KOPT-K1 (cell line): Measurements from ENCODE around the gene SLC16A4.

Experiments used
- H3K27ac ChIP-seq: fragments of 200-600 bp; sonication (generic); 2 replicates; pipeline ENCODE4 v1.5.1; 2016; ENCODE audit warnings: antibody characterized with exemption, mild to moderate bottlenecking, low read depth, low read length; ENCODE audit not compliant: poor library complexity, severe bottlenecking
- H3K36me3 ChIP-seq: fragments of 200-600 bp; sonication (generic); 2 replicates; pipeline ENCODE4 v1.5.1; 2017; ENCODE audit warnings: antibody characterized with exemption, mild to moderate bottlenecking, low read length, moderate library complexity; ENCODE audit not compliant: insufficient read depth
- H3K9me3 ChIP-seq: fragments of 200-600 bp; sonication (generic); 2 replicates; pipeline ENCODE4 v1.5.1; 2017; ENCODE audit warnings: antibody characterized with exemption, low read length, mild to moderate bottlenecking; ENCODE audit not compliant: insufficient read depth, poor library complexity, severe bottlenecking

The SLC16A4 gene

DNA sequence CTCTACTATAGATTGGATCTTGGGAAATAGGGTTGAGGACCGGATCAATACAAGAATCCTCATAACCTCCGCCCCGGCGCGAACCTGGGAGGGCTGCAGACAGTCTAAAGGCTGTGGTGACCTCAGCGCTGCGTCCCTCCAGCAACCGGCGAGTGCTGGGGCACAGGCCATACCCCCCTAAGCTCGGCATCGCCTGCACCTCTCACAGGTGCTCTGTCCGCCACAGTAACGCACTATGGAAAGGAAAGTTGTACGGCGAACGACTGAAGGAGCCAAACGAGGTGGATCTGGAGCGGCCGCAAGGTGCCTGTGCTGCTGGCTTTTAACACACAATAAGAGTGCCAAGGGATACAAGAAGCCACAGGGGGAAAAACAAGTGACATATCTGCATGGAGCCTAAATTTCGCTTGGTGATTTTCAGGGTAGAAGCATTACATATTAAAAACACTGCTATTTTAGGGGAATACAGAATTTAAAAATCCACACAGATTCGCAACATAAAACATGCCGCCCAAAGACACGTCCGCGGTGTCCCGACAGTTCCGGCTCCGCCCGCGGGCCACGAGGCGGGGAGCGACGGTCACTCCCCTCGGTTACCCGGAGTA is 53.0 kb downstream of the SLC16A4 start:
- H3K36me3 ChIP-seq = peaks cover 29% of the 10 kb centered on the region
- H3K27ac ChIP-seq = peak overlapping the region; percentile 96
- no peaks in the 10 kb centered on the region for H3K9me3 ChIP-seq

DNA sequence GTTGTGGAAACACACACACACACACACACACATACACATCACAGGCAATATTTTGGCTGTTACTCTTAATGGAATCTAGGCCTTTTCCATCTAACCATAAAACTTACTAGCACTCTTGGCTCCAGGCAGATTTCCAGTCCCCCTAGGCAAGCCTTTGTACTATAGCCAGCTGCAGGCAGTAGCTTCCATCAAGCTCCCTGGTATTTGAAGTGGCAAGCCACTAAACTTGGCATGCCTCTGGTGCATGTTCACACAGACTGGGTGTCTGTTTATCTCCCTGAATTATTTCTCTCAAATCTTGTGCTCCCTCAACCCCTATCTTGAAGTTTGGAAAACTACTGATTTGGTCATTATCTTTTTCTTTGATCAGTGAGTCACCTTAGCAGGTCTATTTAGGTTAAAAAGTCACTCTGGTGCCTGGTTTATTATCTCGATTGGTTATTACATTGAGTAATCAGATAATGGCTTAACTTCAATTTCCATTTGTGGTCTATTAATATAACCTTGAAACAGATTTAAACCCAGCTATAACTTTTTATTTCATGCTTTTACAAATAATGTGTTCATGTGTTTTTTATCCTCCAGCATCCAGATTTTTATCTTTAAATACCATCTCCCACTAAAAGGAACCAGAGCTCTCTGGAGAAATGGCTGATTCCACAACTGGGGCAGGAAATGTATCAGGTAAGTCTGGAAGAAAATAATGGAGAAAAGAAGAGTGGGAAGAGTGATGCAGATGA is 54.4 kb downstream of the SLC16A4 start:
- Histone ChIP-seq H3K9me3 (no peaks in the 10 kb centered on the region), H3K27ac (no peak overlapping the region), H3K36me3 (peaks cover 16% of the 10 kb centered on the region)

DNA sequence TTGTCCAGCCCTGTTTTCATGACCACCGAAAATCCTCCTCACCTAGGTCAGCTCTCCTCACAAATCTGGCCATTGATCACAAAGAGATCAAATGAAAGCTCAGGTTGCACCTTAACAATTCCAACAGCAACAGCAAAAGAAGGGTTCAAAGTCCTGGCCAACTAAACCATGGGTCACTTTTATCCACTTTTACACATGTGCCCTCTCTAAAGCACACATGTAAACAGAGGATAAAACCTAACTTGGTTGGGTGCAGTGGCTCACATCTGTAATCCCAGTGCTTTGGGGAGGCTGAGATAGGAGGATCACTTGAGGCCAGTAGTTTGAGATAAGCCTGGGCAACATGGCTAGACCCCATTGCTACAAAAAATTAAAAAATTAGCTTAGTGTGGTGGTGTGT is 55.6 kb downstream of the SLC16A4 start:
- H3K9me3 ChIP-seq = no peaks in the 10 kb centered on the region
- H3K36me3 ChIP-seq = peaks cover 4% of the 10 kb centered on the region; the same call in 1 of the 2 replicates
- H3K27ac ChIP-seq = no peak overlapping the region

DNA sequence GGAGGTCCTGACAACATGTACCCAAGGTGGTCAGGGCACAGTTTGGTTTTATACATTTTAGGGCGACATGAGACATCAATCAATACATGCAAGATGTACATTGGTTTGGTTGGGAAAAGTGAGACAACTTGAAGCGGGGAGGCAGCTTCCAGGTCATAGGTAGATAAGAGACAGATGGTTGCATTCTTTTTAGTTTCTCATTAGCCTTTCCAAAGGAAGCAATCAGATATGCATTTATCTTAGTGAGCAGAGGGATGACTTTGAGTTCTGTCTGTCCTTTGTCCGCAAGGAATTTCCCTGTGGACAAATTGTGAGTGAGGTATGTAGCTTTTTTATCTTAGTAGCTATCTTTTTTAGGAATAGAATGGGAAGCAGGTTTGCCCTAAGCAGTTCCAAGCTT is 62.1 kb downstream of the SLC16A4 start:
- H3K36me3 ChIP-seq = no peaks in the 10 kb centered on the region
- H3K27ac ChIP-seq = no peak overlapping the region
- H3K9me3 ChIP-seq = no peaks in the 10 kb centered on the region

DNA sequence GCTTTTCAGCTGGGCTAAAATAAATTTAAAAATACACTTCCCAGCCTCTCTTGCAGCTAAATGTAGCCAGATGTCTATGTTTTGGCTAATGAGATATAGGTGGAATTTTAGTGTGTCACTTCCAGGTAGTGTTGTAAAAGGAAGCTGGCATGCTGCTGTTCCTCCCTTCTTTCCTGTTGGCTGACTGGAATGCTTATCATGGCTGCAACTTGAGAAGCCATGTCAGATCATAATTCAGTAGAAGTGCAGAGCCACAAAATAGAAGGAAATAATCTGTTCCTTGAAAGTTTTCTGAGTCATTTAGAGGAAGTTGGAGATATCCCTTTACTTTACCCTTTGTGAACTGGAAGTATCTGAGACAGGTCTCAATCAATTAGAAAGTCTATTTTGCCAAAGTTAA is 62.6 kb downstream of the SLC16A4 start:
- no peaks in the 10 kb centered on the region for H3K9me3 ChIP-seq
- no peaks in the 10 kb centered on the region for H3K36me3 ChIP-seq
- no peak overlapping the region for H3K27ac ChIP-seq

DNA sequence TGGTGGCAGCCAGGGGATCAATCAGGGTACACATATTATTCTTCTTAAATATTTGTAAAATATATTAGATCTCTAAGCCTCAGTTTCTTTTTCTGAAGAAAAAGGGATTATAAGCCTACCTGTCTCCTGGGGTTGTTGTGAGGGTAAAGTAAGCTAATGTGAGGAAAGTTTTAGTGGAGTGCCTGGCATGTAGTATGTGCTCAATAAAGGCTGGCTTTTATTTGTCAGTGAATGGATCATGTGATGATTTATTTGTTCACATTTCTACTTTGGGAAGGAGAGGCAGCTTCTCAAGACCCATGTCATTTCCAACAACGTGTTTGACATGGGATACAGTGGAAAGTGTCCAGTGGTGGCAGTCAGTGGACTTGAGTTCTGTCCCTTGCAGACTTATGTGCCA is 64.0 kb downstream of the SLC16A4 start:
- no peaks in the 10 kb centered on the region for H3K9me3 ChIP-seq
- no peak overlapping the region for H3K27ac ChIP-seq
- H3K36me3 ChIP-seq = no peaks in the 10 kb centered on the region

DNA sequence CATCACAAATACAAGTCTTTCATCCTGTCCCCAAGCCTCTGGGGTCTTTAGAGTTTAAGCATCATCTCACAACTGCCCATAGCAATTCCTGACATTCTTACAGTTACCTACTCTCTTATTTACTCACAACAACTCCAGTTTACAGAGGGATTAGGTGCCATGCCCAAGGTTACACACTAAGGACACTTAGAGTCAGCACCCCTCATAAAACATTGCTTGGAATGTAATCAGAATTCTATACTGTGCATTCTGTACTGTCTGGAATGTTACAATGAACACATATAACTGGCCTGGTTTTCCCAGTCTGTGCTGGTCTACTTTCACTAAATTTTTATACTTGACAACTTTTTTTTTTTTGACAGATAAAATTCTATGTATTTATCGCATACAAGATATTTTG is 66.2 kb downstream of the SLC16A4 start:
- no peak overlapping the region for H3K27ac ChIP-seq
- H3K9me3 ChIP-seq = no peaks in the 10 kb centered on the region
- no peaks in the 10 kb centered on the region for H3K36me3 ChIP-seq

DNA sequence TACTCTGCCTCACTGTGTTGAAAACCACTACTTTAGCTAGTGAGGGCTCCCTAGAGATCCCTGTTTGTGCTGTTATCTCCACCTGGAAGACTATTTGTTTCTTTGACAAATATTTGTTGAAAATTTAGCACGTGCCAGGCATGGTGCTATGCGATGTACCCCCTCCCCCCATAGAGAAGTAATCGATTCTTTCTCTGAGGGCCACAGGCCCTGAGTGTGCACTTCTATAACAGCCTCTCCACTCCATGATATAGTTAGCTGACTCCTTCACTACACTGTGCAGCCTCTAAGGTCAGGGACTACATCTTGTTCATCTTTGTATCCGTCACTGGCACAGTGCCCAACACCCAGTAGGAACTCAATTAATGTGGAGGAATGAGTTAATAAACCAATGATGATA is 69.0 kb downstream of the SLC16A4 start:
- Histone ChIP-seq H3K27ac (no peak overlapping the region), H3K9me3 (no peaks in the 10 kb centered on the region)

DNA sequence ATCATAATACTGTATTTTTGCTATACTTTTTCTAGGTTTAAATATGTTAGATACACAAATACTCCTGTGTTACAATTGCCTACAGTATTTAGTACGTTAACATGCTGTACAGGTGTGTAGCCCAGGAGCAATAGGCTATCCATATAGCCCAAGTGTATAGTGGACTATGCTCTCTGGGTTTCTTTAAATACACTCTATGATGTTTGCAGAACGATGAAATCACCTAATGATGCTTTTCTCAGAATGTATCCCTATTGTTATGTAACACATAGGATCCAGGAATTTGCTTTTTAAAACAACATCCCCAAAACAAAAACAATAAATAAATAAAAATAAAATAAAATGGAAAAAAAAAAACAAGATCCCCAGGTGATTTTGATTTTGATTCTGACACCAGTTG is 69.8 kb downstream of the SLC16A4 start:
- no peaks in the 10 kb centered on the region for H3K9me3 ChIP-seq
- no peak overlapping the region for H3K27ac ChIP-seq
- H3K36me3 ChIP-seq = no peaks in the 10 kb centered on the region

More for the DNA sequence above, 69.0 kb downstream of the SLC16A4 start:
- no peaks in the 10 kb centered on the region for H3K36me3 ChIP-seq

DNA sequence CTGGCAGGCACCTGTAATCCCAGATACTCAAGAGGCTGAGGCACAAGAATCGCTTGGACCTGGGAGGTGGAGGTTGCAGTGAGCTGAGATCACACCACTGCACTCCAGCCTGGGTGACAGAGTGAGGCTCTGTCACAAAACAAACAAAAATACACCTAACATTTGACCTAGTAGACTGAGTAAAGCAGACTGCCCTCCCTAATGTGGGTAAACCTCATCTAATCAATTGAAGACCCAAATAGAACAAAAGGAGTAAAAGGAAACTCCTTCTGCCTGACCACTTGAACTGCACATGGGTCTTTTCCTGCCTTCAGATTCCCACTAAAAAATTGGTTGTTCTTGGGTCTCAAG is 70.7 kb downstream of the SLC16A4 start:
- no peak overlapping the region for H3K27ac ChIP-seq
- no peaks in the 10 kb centered on the region for H3K9me3 ChIP-seq
- H3K36me3 ChIP-seq = no peaks in the 10 kb centered on the region

DNA sequence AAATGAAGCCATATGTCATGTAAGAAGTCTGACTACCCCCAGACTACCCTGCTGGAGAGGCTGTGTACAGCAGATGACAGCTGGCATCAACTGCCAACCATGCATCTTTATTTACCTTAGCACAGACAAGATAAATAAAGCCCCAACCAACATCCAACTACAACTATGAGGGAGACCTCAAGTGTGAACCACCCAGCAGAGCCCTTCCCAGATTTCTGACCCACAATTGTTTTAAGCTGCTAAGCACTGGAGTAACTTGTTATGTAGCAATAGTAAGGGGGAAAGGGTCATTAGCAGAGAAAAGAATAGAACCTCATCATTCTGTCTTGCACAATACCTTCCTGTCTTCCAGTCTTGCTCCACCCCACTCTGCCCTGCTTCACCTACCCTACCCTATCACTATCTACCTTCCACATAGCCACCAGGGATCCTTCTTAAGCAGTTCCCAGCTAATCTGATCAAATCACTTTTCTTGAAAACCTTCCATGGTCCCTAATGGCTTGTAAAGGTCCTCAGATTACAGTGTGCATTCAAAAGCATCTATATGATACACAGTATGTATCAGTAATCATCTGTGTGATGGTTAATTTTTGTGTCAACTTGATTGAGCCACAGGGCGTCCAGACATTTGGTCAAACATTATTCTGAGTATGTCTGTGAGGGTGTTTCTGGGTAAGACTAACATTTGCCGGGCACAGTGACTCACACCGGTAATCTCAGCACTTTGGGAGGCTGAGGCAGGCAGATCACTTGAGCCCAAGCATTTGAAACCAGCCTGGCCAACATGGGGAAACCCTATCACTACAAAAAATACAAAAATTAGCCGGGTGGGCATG is 71.3 kb downstream of the SLC16A4 start:
- Histone ChIP-seq H3K27ac (no peak overlapping the region), H3K9me3 (no peaks in the 10 kb centered on the region)

DNA sequence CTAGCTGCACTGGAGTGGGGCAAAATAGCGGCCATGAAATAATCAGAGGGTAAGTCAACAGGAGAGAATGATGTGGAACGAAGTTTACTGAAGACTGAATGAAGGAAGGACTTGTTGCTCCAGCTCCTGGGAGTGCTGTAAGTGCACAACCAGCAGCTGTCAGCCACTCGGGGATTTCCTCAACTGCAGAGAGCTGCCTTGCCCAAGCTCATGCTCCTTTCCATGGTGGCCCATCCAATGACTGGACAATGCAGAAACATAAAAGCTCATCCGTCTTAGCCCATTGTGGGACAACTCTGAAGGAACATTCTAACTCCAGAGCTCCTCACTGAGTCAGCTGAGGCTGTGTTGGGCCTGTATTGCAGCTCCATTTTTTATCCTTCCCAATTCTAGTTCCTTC is 72.8 kb downstream of the SLC16A4 start:
- no peak overlapping the region for H3K27ac ChIP-seq
- H3K9me3 ChIP-seq = no peaks in the 10 kb centered on the region
- H3K36me3 ChIP-seq = no peaks in the 10 kb centered on the region

More for the DNA sequence above, 71.3 kb downstream of the SLC16A4 start:
- no peaks in the 10 kb centered on the region for H3K36me3 ChIP-seq

DNA sequence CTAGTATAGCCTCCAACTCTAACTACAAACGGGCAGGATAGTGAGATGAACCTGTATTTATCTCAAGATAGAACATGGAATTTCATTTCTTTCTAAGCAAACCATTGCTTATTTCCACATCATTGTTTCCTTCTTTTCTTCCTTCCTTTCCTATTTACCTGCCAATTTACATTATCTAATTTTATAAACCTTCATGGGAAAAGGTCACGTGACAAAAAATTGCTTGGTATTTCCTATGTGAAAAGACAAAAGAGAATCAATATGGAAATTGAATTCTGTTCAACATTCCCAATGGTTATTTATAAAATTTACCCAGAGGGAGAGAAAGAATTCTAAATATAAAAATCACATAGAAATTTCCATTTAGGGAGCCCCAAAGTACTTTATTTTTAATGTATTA is 74.1 kb downstream of the SLC16A4 start:
- H3K36me3 ChIP-seq = no peaks in the 10 kb centered on the region

More for the DNA sequence above, 74.1 kb downstream of the SLC16A4 start:
- Histone ChIP-seq H3K27ac (no peak overlapping the region), H3K9me3 (no peaks in the 10 kb centered on the region)
